Colonic mucosa (tissue), 4 donors: Measurements from ENCODE around the gene RPS6KA3. TPM values are rescaled to one million over a fixed set of nuclear protein-coding genes. Genes with fewer than 3 reads are reported as not detected.
"Not testable (repeated sequence)": the region's sequence is repeated elsewhere in the genome, so short reads cannot be mapped to it uniquely, and the experiment has no call there.

ENCODE experiments used
- DNase-seq: peaks from one replicate; pipeline ENCODE4 v3.0.0-alpha.2; 2020
- H3K27ac ChIP-seq: fragments of 200-600 bp; one replicate; pipeline ENCODE4 v1.8.0; 2021
- H3K27me3 ChIP-seq: fragments of 200-600 bp; one replicate; pipeline ENCODE4 v1.8.0; 2021
- H3K36me3 ChIP-seq: fragments of 200-600 bp; one replicate; pipeline ENCODE4 v1.8.0; 2021
- H3K4me1 ChIP-seq: fragments of 200-600 bp; one replicate; pipeline ENCODE4 v1.8.0; 2021; ENCODE audit warnings: mild to moderate bottlenecking
- H3K4me3 ChIP-seq: fragments of 200-600 bp; one replicate; pipeline ENCODE4 v1.8.0; 2021
- H3K9ac ChIP-seq, 2 donors: one replicate each; pipeline ENCODE4 v1.7.0; 2013; ENCODE audit warnings: control low read depth in 2 of 2, low read depth in 2 of 2, low read length in 2 of 2
- H3K9me3 ChIP-seq: fragments of 200-600 bp; one replicate; pipeline ENCODE4 v1.8.0; 2021
- CTCF ChIP-seq: fragments of 200-600 bp; IDR thresholded peaks from one replicate; pipeline ENCODE4 v1.8.0; 2022; ENCODE audit warnings: antibody characterized with exemption, mild to moderate bottlenecking
- intact Hi-C: fragments of 100-400 bp; cut with DNase I; formaldehyde crosslinking; loops from one replicate; pipeline ENCODE4 v1.14.1; 2022
- total RNA-seq, 2 donors: library from RNA; stranded (reverse); fragmentation: NEBNext Ultra II Directional in 1 of 2; extraction: Animal tissue kit (Norgen Biotek cat#: 25700) in 1 of 2; gene quantifications; one replicate each; pipeline ENCODE4 v1.2.1, GENCODE V29; 2021
- donor health status: healthy.
- donor health status: DM: no; HTN: no; CAD: no.
- donor health status: DM: no; HTN: no; CAD: no.

Gene RPS6KA3
- total RNA-seq, 2 donors from 2014 or later, result 77.0 to 110 TPM

DNA sequence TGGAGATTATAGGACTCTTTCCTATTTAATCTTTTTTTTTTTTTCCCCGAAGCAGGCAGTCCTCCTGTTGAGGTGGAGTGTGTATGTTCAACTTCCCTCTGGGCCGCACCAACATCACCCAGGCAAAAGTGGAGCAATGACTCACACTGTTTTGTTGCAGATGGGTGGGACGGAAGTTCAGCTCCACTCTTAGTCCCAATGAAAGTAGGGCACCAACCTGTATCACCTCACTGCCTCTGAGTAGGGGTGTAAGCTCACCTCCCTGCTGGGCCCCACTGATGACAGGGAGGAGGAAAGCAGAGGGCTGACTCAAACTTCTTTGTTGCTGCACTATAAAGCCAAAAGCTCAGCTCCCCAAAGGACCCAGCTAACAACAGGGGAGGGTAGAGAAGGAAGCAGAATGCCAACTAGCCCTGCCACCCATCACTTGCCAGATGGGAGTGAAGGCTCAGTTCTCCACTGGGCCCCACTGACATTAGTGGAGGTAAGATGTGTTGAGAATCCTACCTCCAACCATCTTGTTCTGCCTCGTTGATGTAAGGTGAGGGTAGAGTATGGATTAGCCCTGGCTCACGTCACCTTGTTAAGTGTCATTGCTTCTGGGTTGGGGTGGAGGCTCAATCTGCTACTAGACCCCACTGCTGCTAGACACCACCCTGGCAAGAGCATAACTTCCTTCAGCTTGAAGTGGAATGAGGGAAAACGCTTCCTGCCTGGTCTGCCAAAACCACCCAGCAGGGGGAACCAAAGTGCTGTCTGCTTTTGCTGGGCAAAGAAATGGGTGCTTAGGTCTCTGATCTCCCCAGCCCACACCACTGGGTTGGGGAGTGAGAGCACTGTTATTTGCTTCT, 14.1 kb downstream of the RPS6KA3 start:
- DNase-seq, result peak; percentile 83
- Histone ChIP-seq H3K27me3 (no peaks in the 10 kb centered on the region), H3K4me3 (no peak overlapping the region), H3K4me1 (no peaks in the 10 kb centered on the region), H3K9me3 (no peaks in the 10 kb centered on the region), H3K9ac (peak overlapping the region in 1 of 2 donors; percentile 48), H3K27ac (peak overlapping the region; percentile 56), H3K36me3 (no peaks in the 10 kb centered on the region)
- intact Hi-C loops, result loop anchor here (5.0 kb wide), 1 partner anchor 190 kb away; no protein-coding TSS in a partner anchor
- TF ChIP-seq CTCF, result peak; percentile 73

GRCh38 chrX:20251691-20252090, 15.0 kb downstream of the RPS6KA3 start:
- no peak for TF ChIP-seq CTCF
- no peaks in the 10 kb centered on the region for H3K9me3 ChIP-seq
- no peak overlapping the region for H3K27ac ChIP-seq
- no peaks in the 10 kb centered on the region for H3K36me3 ChIP-seq
- no peak overlapping the region for H3K9ac ChIP-seq
- H3K27me3 ChIP-seq, result no peaks in the 10 kb centered on the region
- intact Hi-C loops, result loop anchor here (5.0 kb wide), 1 partner anchor 191 kb away; no protein-coding TSS in a partner anchor
- H3K4me1 ChIP-seq, result no peaks in the 10 kb centered on the region
- H3K4me3 ChIP-seq, result no peak overlapping the region
- DNase-seq, result no peak

DNA sequence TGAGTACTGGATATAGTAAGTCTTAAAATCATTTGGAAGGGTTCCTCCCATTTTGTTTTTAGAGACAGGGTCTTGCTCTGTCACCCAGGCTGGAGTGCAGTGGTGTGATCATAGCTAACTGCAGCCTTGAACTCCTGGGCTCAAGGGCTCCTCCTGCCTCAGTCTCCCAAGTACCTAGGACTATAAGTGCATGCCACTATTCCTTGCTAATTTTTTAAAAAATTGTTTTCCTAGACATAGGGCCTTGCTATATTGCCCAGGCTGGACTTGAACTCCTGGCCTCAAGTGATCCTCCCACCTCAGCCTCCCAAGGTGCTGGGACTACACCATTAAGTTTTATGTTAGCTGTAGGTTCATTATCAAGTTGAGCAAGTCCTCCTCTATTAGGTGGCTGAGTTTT, 16.6 kb downstream of the RPS6KA3 start:
- DNase-seq, H3K36me3 ChIP-seq, H3K27ac ChIP-seq, H3K9me3 ChIP-seq, H3K27me3 ChIP-seq, H3K4me1 ChIP-seq, H3K9ac ChIP-seq, H3K4me3 ChIP-seq: not testable (repeated sequence)
- intact Hi-C loops, result loop anchor here (5.0 kb wide), 1 partner anchor 192 kb away; no protein-coding TSS in a partner anchor

- no peaks in the 10 kb centered on the region for H3K36me3 ChIP-seq
- no peak overlapping the region for H3K4me3 ChIP-seq
- no peak for TF ChIP-seq CTCF
- H3K27me3 ChIP-seq, result no peaks in the 10 kb centered on the region
- no peak for DNase-seq
- H3K27ac ChIP-seq, result no peak overlapping the region
- no peaks in the 10 kb centered on the region for H3K9me3 ChIP-seq
- H3K4me1 ChIP-seq, result no peaks in the 10 kb centered on the region
- intact Hi-C loops, result no loop called here
- no peak overlapping the region for H3K9ac ChIP-seq
Observed at GRCh38 chrX:20248592-20249192, 18.0 kb downstream of the RPS6KA3 start.

- DNase-seq, result no peak
- H3K27ac ChIP-seq, result no peak overlapping the region
- H3K36me3 ChIP-seq, result no peaks in the 10 kb centered on the region
- H3K27me3 ChIP-seq, result no peaks in the 10 kb centered on the region
- no peaks in the 10 kb centered on the region for H3K4me1 ChIP-seq
- no peak overlapping the region for H3K9ac ChIP-seq
- TF ChIP-seq CTCF, result no peak
- intact Hi-C loops, result no loop called here
- H3K4me3 ChIP-seq, result no peak overlapping the region
- H3K9me3 ChIP-seq, result no peaks in the 10 kb centered on the region
Observed at GRCh38 chrX:20244931-20245330, 21.8 kb downstream of the RPS6KA3 start.

DNA sequence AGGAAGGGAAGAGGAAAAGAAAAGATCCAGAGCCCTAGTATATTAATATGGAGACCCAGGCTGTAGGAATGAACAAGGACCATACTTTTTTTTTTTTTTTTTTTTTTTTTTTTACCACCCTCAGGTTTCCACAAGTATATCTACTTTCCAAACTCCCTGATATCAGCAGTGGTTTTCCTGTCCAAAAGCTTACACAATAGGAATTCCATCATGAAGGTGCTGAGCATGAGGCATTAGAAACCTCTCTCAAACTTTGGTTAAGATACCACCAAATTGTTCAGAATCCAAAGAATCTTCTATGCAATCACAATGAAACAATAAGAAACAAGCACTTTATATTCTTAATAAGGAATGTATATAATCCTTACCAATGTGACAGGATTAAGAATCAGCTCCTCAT, 26.5 kb downstream of the RPS6KA3 start:
- Histone ChIP-seq H3K9me3 (no peaks in the 10 kb centered on the region), H3K9ac (no peak overlapping the region), H3K27ac (no peak overlapping the region), H3K27me3 (no peaks in the 10 kb centered on the region), H3K36me3 (no peaks in the 10 kb centered on the region), H3K4me3 (no peak overlapping the region), H3K4me1 (no peaks in the 10 kb centered on the region)
- intact Hi-C loops, result no loop called here
- TF ChIP-seq CTCF, result no peak
- DNase-seq, result no peak
